Adrenal gland (tissue), 12 donors: ENCODE results near the gene PPT2. TPM values are rescaled to one million over a fixed set of nuclear protein-coding genes. Genes with fewer than 3 reads are reported as not detected.

ENCODE experiments used
- DNase-seq, 7 donors: peaks; one replicate each; pipeline ENCODE4 v3.0.0-alpha.2; 2019 to 2020
- H3K27ac ChIP-seq, 5 donors: fragments of 200-600 bp; sonication (generic) in 4 of 5; 1 replicate in 3 of 5; 2 replicates in 2 of 5; pipeline versions ENCODE4 v1.5.1 to v1.8.0; 2016 to 2020; ENCODE audit warnings: mild to moderate bottlenecking in 1 of 5
- H3K27me3 ChIP-seq: fragments of 200-600 bp; 2 replicates; pipeline ENCODE4 v1.8.0; 2021
- H3K36me3 ChIP-seq, 2 donors: fragments of 200-600 bp; replicated peaks in 1 of 2; 1 replicate in 1 of 2; 2 replicates in 1 of 2; pipeline versions ENCODE4 v1.5.1 to v1.8.0; 2018 to 2022
- H3K4me1 ChIP-seq, 2 donors: fragments of 200-600 bp; replicated peaks in 1 of 2; 1 replicate in 1 of 2; 2 replicates in 1 of 2; pipeline versions ENCODE4 v1.5.1 to v1.8.0; 2018 to 2021
- H3K4me3 ChIP-seq, 4 donors: fragments of 200-600 bp; sonication (generic) in 3 of 4; one replicate each; pipeline ENCODE4 v1.5.1; 2016 to 2018
- H3K9me3 ChIP-seq, 3 donors: fragments of 200-600 bp; sonication (generic) in 1 of 3; replicated peaks in 1 of 3; 1 replicate in 2 of 3; 2 replicates in 1 of 3; pipeline versions ENCODE4 v1.5.1 to v1.8.0; 2016 to 2021
- POLR2A ChIP-seq, 2 donors: fragments of 450-650 bp; IDR thresholded peaks; one replicate each; pipeline ENCODE4 v1.6.1; 2017; ENCODE audit warnings: antibody characterized with exemption in 2 of 2, mild to moderate bottlenecking in 2 of 2, moderate library complexity in 1 of 2
- WGBS, 4 donors: extraction: QIAGEN DNeasy Blood & Tissue Kit in 2 of 4; methylation state at CpG; one replicate each; pipeline versions ENCODE4 v1.1.5 to v1.1.7; 2013 to 2017; 5-methylcytosine and 5-hydroxymethylcytosine counted together
- intact Hi-C, 2 donors: fragments of 100-400 bp; cut with DNase I; formaldehyde crosslinking; loops; one replicate each; pipeline versions ENCODE4 v1.14.1 to v1.15.0; 2022 to 2023
- polyA plus RNA-seq, 3 donors: library from polyadenylated mRNA; stranded (reverse); fragments of 200-250 nt in 2 of 3; fragments of 350-450 nt in 1 of 3; fragmentation: Illumina TruSeq in 1 of 3; extraction: RNeasy Lipid Tissue Mini Kit (QIAGEN cat#74804) in 1 of 3; gene quantifications; one replicate each; pipeline ENCODE4 v1.2.3, GENCODE V29; 2013 to 2014
- total RNA-seq, 9 donors: library from RNA; depleted of rRNA in 4 of 9; stranded (reverse); fragments of >200 nt in 4 of 9; fragments of 120-200 nt in 1 of 9; fragmentation: NEBNext Ultra II Directional in 1 of 9; extraction: Animal tissue kit (Norgen Biotek cat#: 25700) in 1 of 9; gene quantifications; one replicate each; pipeline versions ENCODE4 v1.1.0 to v1.2.4, GENCODE V29; 2013 to 2023
- TF ChIP-seq, protein P1 (sequence below), 6 experiments: fragments of 450-650 bp in 4 of 6; fragments of 200-600 bp in 2 of 6; sonication (generic) in 1 of 6; IDR thresholded peaks; 1 replicate in 5 of 6; 2 replicates in 1 of 6; pipeline versions ENCODE4 v1.5.1 to v1.8.0; 2016 to 2021; ENCODE audit warnings: antibody characterized with exemption in 6 of 6, mild to moderate bottlenecking in 2 of 6, moderate library complexity in 1 of 6
- donor health status: healthy with polysubstance abuse.
- donor health status: Bipolar disorder and iron deficiency.
- donor health status: DM: yes; HTN: yes; CAD: no.
- donor health status: DM: no; HTN: no; CAD: no.
- donor health status: DM: no; HTN: no; CAD: no.
- donor health status: DM: yes; HTN: yes; CAD: no.

The PPT2 gene
- total and polyA plus RNA-seq, 12 donors: 10.4 to 33.6 (median 23.1) TPM

GRCh38 chr6:32152769-32153563 lies 975 bp upstream of the PPT2 start:
- H3K36me3 ChIP-seq: peaks cover 0 to 20% of the 10 kb centered on the region in 2 donors
- no peaks in the 10 kb centered on the region for H3K9me3 ChIP-seq
- no peaks in the 10 kb centered on the region for H3K27me3 ChIP-seq
- H3K27ac ChIP-seq: peak overlapping the region; percentile 2 to 94 (median 86)
- DNase-seq: peak; percentile 34 to 76 (median 51)
- intact Hi-C loops: no loop called here
- peaks cover 14 to 20% of the 10 kb centered on the region in 2 donors for H3K4me1 ChIP-seq
- 18 to 26% (median 22%) methylated on average over 32 to 35 of the region's 35 CpGs for WGBS, 4 donors
- peak overlapping the region in 2 of 4 donors; percentile 66 to 89 for H3K4me3 ChIP-seq
- TF ChIP-seq, protein P1, sequence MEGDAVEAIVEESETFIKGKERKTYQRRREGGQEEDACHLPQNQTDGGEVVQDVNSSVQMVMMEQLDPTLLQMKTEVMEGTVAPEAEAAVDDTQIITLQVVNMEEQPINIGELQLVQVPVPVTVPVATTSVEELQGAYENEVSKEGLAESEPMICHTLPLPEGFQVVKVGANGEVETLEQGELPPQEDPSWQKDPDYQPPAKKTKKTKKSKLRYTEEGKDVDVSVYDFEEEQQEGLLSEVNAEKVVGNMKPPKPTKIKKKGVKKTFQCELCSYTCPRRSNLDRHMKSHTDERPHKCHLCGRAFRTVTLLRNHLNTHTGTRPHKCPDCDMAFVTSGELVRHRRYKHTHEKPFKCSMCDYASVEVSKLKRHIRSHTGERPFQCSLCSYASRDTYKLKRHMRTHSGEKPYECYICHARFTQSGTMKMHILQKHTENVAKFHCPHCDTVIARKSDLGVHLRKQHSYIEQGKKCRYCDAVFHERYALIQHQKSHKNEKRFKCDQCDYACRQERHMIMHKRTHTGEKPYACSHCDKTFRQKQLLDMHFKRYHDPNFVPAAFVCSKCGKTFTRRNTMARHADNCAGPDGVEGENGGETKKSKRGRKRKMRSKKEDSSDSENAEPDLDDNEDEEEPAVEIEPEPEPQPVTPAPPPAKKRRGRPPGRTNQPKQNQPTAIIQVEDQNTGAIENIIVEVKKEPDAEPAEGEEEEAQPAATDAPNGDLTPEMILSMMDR (IDR thresholded peaks at IDR 0.05): no peak
- peak in 1 of 2 donors; percentile 21 for TF ChIP-seq POLR2A (IDR thresholded peaks at IDR 0.05)

DNA sequence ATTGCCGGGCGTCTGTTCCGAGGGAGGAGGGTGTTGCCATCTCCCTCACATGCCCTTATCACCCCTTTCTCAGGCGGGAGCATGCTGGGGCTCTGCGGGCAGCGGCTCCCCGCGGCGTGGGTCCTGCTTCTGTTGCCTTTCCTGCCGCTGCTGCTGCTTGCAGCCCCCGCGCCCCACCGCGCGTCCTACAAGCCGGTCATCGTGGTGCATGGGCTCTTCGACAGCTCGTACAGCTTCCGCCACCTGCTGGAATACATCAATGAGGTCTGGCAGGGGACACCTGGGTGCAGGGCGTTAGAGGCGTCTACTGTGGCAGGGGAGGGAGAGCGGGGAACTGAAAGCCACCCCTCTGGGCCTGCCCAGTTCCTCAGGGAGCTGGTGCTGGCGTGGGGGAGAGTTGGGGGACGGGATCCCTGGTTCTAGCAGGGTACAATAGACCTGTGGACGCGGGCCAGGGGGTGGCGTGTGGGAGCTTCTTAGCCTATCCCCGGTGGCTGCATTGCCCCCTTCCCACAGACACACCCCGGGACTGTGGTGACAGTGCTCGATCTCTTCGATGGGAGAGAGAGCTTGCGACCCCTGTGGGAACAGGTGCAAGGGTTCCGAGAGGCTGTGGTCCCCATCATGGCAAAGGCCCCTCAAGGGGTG lies 697 bp downstream of the PPT2 start:
- H3K9me3 ChIP-seq: no peaks in the 10 kb centered on the region
- peaks cover 0 to 34% of the 10 kb centered on the region in 2 donors for H3K36me3 ChIP-seq
- intact Hi-C loops: loop anchor here in 1 of 2 donors (5.0 kb wide), 1 partner anchor 37 kb away; no protein-coding TSS in a partner anchor
- H3K4me3 ChIP-seq: peak overlapping the region; percentile 62 to 89 (median 76)
- H3K4me1 ChIP-seq: peaks cover 14 to 20% of the 10 kb centered on the region in 2 donors
- H3K27me3 ChIP-seq: no peaks in the 10 kb centered on the region
- peak overlapping the region; percentile 73 to 94 (median 86) for H3K27ac ChIP-seq
- WGBS, 4 donors: 4 to 17% (median 6%) methylated on average over 6 to 34 of the region's 34 CpGs
- DNase-seq: peak; percentile 70 to 88 (median 75)
- TF ChIP-seq, protein P1 (IDR thresholded peaks at IDR 0.05): peak; percentile 12 to 73 (median 64)
- no peak for TF ChIP-seq POLR2A (IDR thresholded peaks at IDR 0.05)

GRCh38 chr6:32156891-32157290 lies 3.0 kb downstream of the PPT2 start:
- TF ChIP-seq, protein P1 (IDR thresholded peaks at IDR 0.05): no peak
- no peak for TF ChIP-seq POLR2A (IDR thresholded peaks at IDR 0.05)
- no peaks in the 10 kb centered on the region for H3K27me3 ChIP-seq
- no peak for DNase-seq
- WGBS, 4 donors: 89 to 95% (median 91%) methylated on average over 9 of the region's 9 CpGs
- H3K9me3 ChIP-seq: no peaks in the 10 kb centered on the region
- H3K4me1 ChIP-seq: peaks cover 14 to 20% of the 10 kb centered on the region in 2 donors
- H3K27ac ChIP-seq: no peak overlapping the region
- intact Hi-C loops: loop anchor here in 1 of 2 donors (5.0 kb wide), 1 partner anchor 40 kb away; no protein-coding TSS in a partner anchor
- H3K36me3 ChIP-seq: peaks cover 0 to 37% of the 10 kb centered on the region in 2 donors
- no peak overlapping the region for H3K4me3 ChIP-seq

DNA sequence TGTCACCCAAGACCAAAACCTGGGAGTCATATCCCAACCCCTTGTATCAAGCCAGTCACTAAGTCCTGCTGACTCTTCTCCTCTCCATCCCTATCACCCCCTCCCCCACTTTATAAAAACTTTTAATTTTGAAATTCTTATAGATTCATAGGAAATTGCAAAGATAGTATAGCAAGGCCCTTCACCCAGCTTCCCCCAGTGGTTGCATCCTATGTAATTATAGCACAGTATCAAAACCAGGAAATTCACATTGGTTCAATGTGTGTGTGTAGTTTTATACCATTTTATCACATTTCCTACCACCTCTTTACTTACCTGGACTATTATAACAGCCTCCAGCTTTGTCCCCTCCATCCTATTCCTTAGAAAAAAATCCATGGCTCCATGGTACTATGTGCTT lies 4.1 kb downstream of the PPT2 start:
- H3K4me3 ChIP-seq: no peak overlapping the region
- H3K4me1 ChIP-seq: peaks cover 9 to 10% of the 10 kb centered on the region in 2 donors
- TF ChIP-seq POLR2A (IDR thresholded peaks at IDR 0.05): no peak
- TF ChIP-seq, protein P1 (IDR thresholded peaks at IDR 0.05): no peak
- no peaks in the 10 kb centered on the region for H3K27me3 ChIP-seq
- H3K27ac ChIP-seq: no peak overlapping the region
- H3K9me3 ChIP-seq: no peaks in the 10 kb centered on the region
- DNase-seq: no peak
- intact Hi-C loops: loop anchor here in 1 of 2 donors (5.0 kb wide), 1 partner anchor 41 kb away; no protein-coding TSS in a partner anchor
- peaks cover 0 to 43% of the 10 kb centered on the region in 2 donors for H3K36me3 ChIP-seq
